ENCODE results near the gene TFCP2L1. TPM values are rescaled to one million over a fixed set of nuclear protein-coding genes. Genes with fewer than 3 reads are reported as not detected.

The TFCP2L1 gene
- total and polyA plus RNA-seq, 2 donors (not counting 1 experiment from before 2014, with no cell fraction given): not detected

GRCh38 chr2:121196132-121196848 lies 88.7 kb downstream of the TFCP2L1 start:
- Histone ChIP-seq H2AFZ (ENCODE audit: low read length) (no peak overlapping the region), H3K9me3 (ENCODE audit: control insufficient read depth, insufficient read depth, low read depth, low read length) (no peaks in the 10 kb centered on the region), H3K36me3 (ENCODE audit: control insufficient read depth, insufficient read depth, low read length) (no peaks in the 10 kb centered on the region), H3K4me1 (ENCODE audit: control insufficient read depth, extremely low read depth, insufficient read depth, low read length) (no peaks in the 10 kb centered on the region), H3K79me2 (ENCODE audit: control insufficient read depth, insufficient read depth, low read length) (no peaks in the 10 kb centered on the region), H3K27ac (ENCODE audit: insufficient read depth, low read length) (no peak overlapping the region), H3K27me3 (ENCODE audit: control insufficient read depth, insufficient read depth, low read length) (no peaks in the 10 kb centered on the region), H3K4me2 (ENCODE audit: extremely low read depth, insufficient read depth, low read length) (no peak overlapping the region), H3K4me3 (replicated peaks in 1 of 4; ENCODE audit: control extremely low read depth in 1 of 4, insufficient read depth in 1 of 4, low read depth in 3 of 4, low read length in 4 of 4) (no peak overlapping the region), H4K20me1 (ENCODE audit: control insufficient read depth, extremely low read depth, insufficient read depth, low read length) (no peaks in the 10 kb centered on the region), H3K9ac (ENCODE audit: insufficient read depth, low read length) (no peak overlapping the region)
- TF ChIP-seq CTCF (conservative IDR thresholded peaks at IDR 0.05 in 1 of 2, IDR thresholded peaks at IDR 0.05 in 1 of 2; ENCODE audit: low read depth in 1 of 2, low read length in 2 of 2) (no peak), EZH2 (IDR thresholded peaks at IDR 0.05; ENCODE audit: low read length, missing control alignments) (no peak)
- no peak for DNase-seq (ENCODE audit: low read depth in 2 of 2)

DNA sequence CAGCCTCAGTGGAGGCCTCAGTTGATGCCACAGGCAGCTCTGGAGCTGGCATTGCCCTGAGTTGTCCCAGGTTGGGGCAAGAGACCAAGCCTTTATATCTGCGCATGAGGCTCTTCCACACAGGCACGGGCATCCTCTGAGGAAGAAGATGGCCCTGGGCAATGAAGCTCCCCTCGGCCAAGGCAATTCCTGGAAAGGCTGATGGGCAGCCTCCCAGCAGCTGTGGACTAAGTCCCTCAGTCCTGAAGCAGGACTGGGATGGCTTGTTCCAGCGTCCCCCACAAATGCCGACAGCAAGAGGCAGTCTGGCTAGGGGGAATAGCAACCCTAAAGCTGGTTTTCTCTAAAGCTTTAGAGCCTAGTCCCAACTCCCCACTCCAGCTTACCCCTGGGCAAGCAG lies 90.0 kb downstream of the TFCP2L1 start:
- no peaks in the 10 kb centered on the region for H3K4me1 ChIP-seq (ENCODE audit: control insufficient read depth, extremely low read depth, insufficient read depth, low read length)
- TF ChIP-seq CTCF (conservative IDR thresholded peaks at IDR 0.05 in 1 of 2, IDR thresholded peaks at IDR 0.05 in 1 of 2; ENCODE audit: low read depth in 1 of 2, low read length in 2 of 2): no peak
- no peak for TF ChIP-seq EZH2 (IDR thresholded peaks at IDR 0.05; ENCODE audit: low read length, missing control alignments)
- no peaks in the 10 kb centered on the region for H3K79me2 ChIP-seq (ENCODE audit: control insufficient read depth, insufficient read depth, low read length)
- H3K9me3 ChIP-seq (ENCODE audit: control insufficient read depth, insufficient read depth, low read depth, low read length): no peaks in the 10 kb centered on the region
- no peak overlapping the region for H3K4me3 ChIP-seq (replicated peaks in 1 of 4; ENCODE audit: control extremely low read depth in 1 of 4, insufficient read depth in 1 of 4, low read depth in 3 of 4, low read length in 4 of 4)
- H3K27me3 ChIP-seq (ENCODE audit: control insufficient read depth, insufficient read depth, low read length): no peaks in the 10 kb centered on the region
- DNase-seq (ENCODE audit: low read depth in 2 of 2): no peak
- H3K9ac ChIP-seq (ENCODE audit: insufficient read depth, low read length): no peak overlapping the region
- no peaks in the 10 kb centered on the region for H4K20me1 ChIP-seq (ENCODE audit: control insufficient read depth, extremely low read depth, insufficient read depth, low read length)
- no peaks in the 10 kb centered on the region for H3K36me3 ChIP-seq (ENCODE audit: control insufficient read depth, insufficient read depth, low read length)
- no peak overlapping the region for H2AFZ ChIP-seq (ENCODE audit: low read length)
- H3K27ac ChIP-seq (ENCODE audit: insufficient read depth, low read length): no peak overlapping the region
- no peak overlapping the region for H3K4me2 ChIP-seq (ENCODE audit: extremely low read depth, insufficient read depth, low read length)

- no peaks in the 10 kb centered on the region for H3K4me1 ChIP-seq (ENCODE audit: control insufficient read depth, extremely low read depth, insufficient read depth, low read length)
- H3K36me3 ChIP-seq (ENCODE audit: control insufficient read depth, insufficient read depth, low read length): no peaks in the 10 kb centered on the region
- H4K20me1 ChIP-seq (ENCODE audit: control insufficient read depth, extremely low read depth, insufficient read depth, low read length): no peaks in the 10 kb centered on the region
- no peak overlapping the region for H3K4me3 ChIP-seq (replicated peaks in 1 of 4; ENCODE audit: control extremely low read depth in 1 of 4, insufficient read depth in 1 of 4, low read depth in 3 of 4, low read length in 4 of 4)
- H3K27me3 ChIP-seq (ENCODE audit: control insufficient read depth, insufficient read depth, low read length): no peaks in the 10 kb centered on the region
- no peaks in the 10 kb centered on the region for H3K9me3 ChIP-seq (ENCODE audit: control insufficient read depth, insufficient read depth, low read depth, low read length)
- DNase-seq (ENCODE audit: low read depth in 2 of 2): no peak
- no peak overlapping the region for H3K27ac ChIP-seq (ENCODE audit: insufficient read depth, low read length)
- H3K4me2 ChIP-seq (ENCODE audit: extremely low read depth, insufficient read depth, low read length): no peak overlapping the region
- TF ChIP-seq EZH2 (IDR thresholded peaks at IDR 0.05; ENCODE audit: low read length, missing control alignments) (no peak), CTCF (conservative IDR thresholded peaks at IDR 0.05 in 1 of 2, IDR thresholded peaks at IDR 0.05 in 1 of 2; ENCODE audit: low read depth in 1 of 2, low read length in 2 of 2) (no peak)
- H3K79me2 ChIP-seq (ENCODE audit: control insufficient read depth, insufficient read depth, low read length): no peaks in the 10 kb centered on the region
- no peak overlapping the region for H2AFZ ChIP-seq (ENCODE audit: low read length)
- H3K9ac ChIP-seq (ENCODE audit: insufficient read depth, low read length): no peak overlapping the region
Measured at GRCh38 chr2:121194626-121195025, 90.4 kb downstream of the TFCP2L1 start.

Data from fibroblast of lung (primary cell).